Measurements from ENCODE around the gene OR2J1.

The OR2J1 gene

GRCh38 chr6:29099190-29099589, at the start of gene OR2J1:
Gene OR2J1 (plus strand): TSS chr6:29099490. CDS start chr6:29100943, 1,453 bp downstream.
- TF ChIP-seq, protein P1, sequence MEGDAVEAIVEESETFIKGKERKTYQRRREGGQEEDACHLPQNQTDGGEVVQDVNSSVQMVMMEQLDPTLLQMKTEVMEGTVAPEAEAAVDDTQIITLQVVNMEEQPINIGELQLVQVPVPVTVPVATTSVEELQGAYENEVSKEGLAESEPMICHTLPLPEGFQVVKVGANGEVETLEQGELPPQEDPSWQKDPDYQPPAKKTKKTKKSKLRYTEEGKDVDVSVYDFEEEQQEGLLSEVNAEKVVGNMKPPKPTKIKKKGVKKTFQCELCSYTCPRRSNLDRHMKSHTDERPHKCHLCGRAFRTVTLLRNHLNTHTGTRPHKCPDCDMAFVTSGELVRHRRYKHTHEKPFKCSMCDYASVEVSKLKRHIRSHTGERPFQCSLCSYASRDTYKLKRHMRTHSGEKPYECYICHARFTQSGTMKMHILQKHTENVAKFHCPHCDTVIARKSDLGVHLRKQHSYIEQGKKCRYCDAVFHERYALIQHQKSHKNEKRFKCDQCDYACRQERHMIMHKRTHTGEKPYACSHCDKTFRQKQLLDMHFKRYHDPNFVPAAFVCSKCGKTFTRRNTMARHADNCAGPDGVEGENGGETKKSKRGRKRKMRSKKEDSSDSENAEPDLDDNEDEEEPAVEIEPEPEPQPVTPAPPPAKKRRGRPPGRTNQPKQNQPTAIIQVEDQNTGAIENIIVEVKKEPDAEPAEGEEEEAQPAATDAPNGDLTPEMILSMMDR (IDR thresholded peaks at IDR 0.05): no peak

GRCh38 chr6:29051680-29052079, 47.6 kb upstream of the OR2J1 start:
- TF ChIP-seq, protein P1 (IDR thresholded peaks at IDR 0.05): no peak

DNA sequence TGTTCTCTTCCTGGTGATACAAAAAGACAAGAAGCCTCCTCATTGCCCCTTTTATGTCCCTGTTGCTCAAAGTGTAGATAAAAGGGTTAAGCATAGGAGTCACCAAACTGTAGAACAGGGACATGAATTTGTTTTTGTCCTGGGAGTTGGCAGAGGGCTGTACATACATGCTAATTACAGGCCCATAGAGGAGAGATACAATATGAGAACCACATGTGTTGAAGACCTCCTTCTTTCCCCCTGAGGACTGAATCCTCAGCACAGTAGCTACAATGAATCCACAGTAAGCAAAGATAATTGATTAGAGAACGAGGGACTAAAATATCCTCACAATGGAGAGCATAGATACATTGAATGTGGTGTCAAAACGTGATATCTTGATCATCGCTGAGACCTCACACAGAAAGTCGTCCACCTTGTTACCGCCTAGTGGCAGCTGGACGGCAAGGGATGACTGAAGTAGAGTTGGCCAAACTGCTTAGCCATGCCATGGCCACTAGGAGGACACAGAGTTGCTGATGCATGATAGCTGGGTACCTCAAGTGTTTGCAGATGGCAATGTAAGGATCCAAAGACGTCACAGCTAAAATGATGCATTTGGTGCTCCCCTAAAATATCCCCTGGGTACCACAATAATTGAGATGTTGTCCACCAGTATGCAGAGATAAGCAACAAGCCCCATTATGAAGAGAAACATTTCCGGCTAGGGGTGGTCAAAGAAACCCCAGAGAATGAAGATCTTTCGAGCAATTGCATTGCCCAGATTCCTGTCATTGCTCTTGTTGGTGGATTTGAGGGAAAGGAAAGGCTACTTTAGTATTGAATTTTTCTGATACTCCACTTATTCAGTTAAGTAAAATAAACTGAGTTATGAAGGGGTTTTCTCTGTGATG, 27.2 kb upstream of the OR2J1 start:
- TF ChIP-seq, protein P1 (IDR thresholded peaks at IDR 0.05): peak; percentile 67

DNA sequence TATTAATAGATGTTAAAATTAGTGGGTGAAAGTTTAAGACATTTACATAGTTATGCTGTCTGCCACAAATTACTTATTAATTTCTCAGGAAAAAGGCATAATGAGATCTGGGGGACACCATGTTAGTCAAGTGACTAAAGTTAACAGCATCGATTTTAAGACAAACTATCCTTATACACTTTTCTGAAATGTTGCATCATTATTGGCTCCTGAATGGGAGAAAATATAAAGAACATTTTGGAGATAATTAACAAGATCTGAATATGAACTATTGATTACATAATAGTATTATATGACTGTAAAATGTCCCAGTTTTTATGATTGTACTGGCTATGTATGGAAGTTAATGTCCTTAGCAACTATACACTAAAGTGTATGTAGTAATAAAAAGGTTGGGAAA, 20.1 kb upstream of the OR2J1 start:
- TF ChIP-seq, protein P1 (IDR thresholded peaks at IDR 0.05): no peak

DNA sequence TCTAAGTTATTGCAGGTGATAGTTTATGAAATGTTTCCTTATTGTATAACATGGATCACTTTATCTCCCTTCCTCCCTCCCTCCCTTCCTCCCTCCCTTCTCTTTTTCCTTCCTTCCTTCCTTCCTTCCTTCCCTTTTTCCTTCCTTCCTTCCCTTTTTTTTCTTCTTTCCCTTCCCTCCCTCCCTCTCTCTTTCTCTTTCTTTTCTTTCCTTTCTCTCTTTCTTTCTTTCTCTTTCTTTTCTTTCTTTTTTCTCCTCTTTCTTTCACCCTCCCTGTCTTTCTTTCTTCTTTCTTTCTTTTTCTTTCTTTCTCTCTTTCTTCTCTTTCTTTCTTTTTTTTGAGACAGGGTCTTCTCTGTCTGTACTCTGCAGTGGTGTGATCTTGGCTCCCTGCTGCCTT, 18.0 kb upstream of the OR2J1 start:
- TF ChIP-seq, protein P1 (IDR thresholded peaks at IDR 0.05): no peak

GRCh38 chr6:29082457-29082856, 16.8 kb upstream of the OR2J1 start:
- TF ChIP-seq, protein P1 (IDR thresholded peaks at IDR 0.05): no peak

DNA sequence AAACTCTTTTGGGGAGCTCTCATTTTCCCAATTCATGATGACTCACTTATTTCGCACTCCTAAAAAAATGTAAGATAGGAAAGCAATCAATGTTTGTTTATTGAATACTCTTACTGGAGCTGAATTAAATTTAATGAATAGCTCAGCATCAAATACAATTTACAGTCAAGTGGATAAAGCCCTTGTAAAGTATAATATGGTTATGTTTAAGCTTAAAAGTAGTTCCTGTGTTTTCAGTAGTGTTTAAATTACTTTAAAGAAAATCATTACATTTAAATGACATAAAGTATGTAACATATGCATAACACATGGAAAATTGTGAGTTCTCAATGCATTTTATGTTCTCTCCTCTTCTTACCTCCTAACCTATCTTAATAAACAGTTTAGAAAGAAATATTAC, 12.1 kb upstream of the OR2J1 start, which contains the start of gene OR2B3:
Gene OR2B3 (minus strand): TSS at position 101 of the 400 bp plus-strand sequence. CDS start 65 bp downstream, at position 36.
- TF ChIP-seq, protein P1 (IDR thresholded peaks at IDR 0.05): no peak

All from LNCAP (cell line).